NCI-H146 treated with DMSO at 0.1 percent for 48 hours (cell line): ENCODE data around the gene NUTM1.
"Not testable (repeated sequence)": the region's sequence is repeated elsewhere in the genome, so short reads cannot be mapped to it uniquely, and the experiment has no call there.

Experiments
- DNase-seq: peaks from one replicate; lab custom pipeline; 2025; ENCODE audit not compliant: unreplicated experiment; lab: John Stamatoyannopoulos, UW

NUTM1 gene

DNA sequence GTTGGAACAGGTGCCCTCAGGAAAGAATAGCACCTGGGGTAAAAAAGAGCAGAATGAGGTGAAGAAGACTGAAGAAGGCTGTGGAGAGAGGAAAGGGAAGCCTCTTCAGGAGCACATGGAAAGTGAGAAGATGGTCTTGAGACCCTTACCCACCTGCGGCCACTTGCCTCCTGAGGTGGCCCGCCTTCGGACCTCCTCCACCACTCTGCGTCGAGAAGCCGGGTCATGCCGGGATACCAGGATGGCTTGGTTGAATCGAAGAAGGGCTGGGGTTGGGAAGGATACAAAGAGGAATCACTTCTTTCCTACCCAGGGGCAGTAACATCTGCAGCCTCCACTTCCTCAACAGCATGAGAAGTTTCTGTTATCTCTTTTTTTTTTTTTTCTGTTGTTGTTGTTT is 20.9 kb downstream of the NUTM1 start:
- DNase-seq = no peak

GRCh38 chr15:34365091-34365825 is 22.1 kb downstream of the NUTM1 start:
- DNase-seq = no peak

DNA sequence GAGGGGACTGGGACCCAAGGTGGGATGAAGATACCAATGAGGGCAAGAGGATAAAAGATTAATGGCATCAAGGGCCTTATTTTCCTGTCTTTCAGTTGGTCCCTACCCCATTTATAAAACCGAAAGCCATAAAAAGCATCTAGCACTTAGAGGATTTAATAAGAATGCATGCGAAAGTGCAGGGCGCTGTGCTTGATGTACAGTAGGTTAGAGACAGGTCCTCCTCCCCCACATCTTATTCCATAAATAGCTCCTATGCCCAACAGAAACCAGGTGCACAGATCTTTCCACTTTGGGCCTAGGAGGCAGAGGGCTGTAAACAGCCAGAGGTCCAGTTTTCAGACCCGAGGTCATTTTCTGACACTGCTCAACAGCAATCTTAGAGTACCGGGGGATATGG is 22.7 kb downstream of the NUTM1 start:
- DNase-seq = no peak

- peak; percentile 31 for DNase-seq
Observed at GRCh38 chr15:34366271-34367065, 23.4 kb downstream of the NUTM1 start.

DNA sequence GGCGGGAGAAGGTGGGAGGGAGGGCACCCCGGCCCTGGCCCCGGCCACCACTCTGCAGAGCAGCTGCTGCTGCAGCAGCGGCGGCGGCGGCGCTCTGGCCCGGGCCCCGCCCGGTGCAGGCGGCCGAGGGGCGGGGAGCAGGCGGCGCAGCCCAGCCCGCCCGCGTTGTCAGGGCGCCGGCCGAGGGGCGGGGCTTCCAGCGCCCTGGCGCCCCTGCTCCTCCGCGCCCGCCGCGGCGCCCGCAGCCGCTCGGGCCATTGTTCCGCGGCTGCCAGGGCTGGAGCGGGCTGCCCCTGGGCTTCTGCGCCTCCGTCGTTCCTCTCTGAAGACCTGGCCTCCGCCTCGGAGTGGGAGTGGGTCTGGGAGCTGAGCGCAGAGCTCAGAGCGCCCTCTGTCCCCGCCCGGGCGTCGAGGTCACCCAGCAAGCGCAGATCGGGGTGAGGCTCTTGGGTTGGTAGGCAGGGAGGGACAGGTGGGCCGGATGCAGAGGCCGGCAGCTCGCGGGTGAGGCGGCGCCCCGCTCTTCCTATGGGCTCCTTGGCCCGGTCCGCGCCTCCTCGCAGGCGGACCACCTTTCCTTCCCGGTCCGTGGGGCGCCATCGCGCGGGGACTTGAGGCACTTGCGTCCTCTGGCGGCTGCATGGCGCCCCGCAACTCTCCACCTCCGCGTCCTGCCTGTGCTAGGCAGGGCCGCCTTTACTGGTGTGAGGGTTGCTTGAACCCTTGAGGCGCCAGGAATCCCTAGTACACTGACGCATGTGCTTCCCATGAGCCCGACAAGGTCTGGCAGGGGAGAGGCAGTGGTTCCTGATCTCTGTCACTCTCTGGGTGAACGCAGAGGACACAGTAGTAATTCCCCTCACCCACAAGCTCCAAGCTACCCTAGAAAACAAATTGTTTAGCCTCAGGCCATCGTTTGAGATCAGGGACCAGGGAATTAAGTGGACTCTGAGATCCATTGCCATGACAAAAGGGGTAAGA is 24.3 kb downstream of the NUTM1 start, which contains the start of gene LPCAT4:
Gene LPCAT4, minus strand, starts transcription at position 96 of the 981 bp plus-strand sequence. CDS start 96 bp downstream, outside the sequence.
- peak; percentile 61 for DNase-seq

GRCh38 chr15:34370129-34370528 is 27.0 kb downstream of the NUTM1 start:
- no peak for DNase-seq

GRCh38 chr15:34370643-34371042 is 27.5 kb downstream of the NUTM1 start:
- no peak for DNase-seq

DNA sequence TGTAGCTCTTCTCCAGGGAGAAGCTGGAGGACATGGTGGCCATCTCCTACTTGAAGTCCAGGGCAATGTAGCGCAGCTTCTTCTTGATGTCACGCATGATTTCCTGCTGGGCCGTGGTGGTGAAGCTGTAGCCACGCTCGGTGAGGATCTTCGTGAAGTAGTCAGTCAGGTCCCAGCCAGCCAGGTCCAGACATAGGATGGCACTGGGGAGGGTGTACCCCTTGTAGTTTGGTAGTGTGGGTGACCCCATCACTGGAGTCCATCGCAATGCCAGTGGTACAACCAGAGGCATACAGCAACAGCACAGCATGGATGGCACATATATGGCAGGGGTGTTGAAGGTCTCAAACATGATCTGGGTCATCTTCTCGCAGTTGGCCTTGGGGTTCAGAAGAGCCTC is 30.8 kb downstream of the NUTM1 start:
- no peak for DNase-seq

GRCh38 chr15:34374816-34375215 is 31.7 kb downstream of the NUTM1 start:
- DNase-seq = no peak

- DNase-seq = not testable (repeated sequence)
Observed at GRCh38 chr15:34375541-34375940, 32.4 kb downstream of the NUTM1 start.

GRCh38 chr15:34376856-34377255 is 33.7 kb downstream of the NUTM1 start:
- DNase-seq = no peak

DNA sequence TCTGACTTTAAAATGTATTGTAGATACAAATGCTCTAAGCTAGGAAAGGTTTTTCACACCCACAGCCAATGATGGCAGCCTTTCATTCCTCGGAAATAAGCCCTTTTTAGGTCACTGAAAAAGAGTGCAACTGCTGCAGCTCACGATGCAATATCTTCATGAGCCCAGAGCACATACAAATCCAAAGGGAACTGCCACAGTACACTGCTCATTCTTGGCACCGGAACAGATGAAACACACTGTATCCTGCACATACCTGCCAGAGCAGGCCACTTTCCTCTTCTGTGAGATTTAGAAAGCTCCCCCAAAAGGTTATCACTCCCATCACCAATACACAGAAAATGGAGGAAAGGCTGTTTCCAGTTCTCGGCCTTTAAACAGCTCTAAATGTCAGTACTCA is 37.4 kb downstream of the NUTM1 start:
- not testable (repeated sequence) for DNase-seq

DNA sequence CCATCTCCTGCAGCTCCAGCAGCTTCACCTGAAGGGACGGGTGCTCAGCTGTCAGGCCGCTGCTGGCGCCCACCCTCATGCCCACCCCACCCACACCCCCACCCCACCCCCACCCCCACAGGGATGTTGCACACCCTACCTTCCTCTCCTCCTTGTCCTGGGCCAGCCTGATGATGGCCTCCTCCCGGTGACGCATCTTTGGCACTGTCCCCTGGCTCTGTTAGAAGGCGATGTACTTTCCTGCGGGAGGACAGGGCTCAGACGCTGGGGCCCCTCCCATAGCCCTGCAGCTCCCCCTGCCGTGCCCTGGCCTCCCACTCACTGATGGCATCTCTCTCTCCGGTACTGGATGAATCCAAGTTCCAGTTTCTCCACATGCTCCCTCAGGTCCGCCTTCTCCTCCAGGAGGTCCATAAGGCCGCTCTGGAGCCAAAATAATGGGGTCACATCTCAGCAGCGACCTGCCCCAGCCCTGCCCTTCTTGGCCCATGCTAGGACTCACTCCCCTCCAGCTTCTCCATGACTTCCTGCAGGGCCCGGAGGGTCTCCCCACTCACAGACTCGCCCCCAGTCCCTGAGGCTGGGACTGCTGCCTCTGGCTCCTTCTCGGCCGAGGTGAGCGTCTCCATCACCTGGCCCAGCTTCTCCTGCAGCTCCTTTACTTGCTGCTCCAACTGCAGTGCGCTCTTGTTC is 38.9 kb downstream of the NUTM1 start:
- not testable (repeated sequence) for DNase-seq

DNA sequence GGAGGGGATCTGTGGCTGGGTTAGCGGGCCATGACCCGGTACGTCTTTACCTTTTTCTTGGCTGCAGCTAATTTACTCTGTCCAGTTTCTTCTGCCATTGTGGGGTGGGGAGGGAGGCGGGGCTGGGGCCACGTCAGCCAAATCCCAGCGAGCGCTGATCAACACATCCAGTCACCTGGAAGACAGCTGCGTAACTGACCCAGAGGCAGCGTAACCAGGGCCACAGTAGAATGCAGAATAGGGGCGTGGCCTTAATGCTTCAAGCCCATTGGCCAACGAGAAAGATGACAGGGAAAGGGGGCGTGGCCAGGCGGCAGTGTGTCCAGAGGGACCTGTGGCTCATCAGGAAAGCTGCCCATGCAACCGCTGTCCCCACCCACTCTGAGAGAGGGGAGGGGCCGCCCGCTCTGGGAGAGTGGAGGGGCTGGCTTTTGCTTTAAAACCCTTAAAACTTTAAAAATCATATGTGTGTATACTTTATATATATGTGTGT is 46.5 kb downstream of the NUTM1 start:
- not testable (repeated sequence) for DNase-seq

GRCh38 chr15:34392981-34393380 is 49.9 kb downstream of the NUTM1 start:
- DNase-seq = not testable (repeated sequence)

DNA sequence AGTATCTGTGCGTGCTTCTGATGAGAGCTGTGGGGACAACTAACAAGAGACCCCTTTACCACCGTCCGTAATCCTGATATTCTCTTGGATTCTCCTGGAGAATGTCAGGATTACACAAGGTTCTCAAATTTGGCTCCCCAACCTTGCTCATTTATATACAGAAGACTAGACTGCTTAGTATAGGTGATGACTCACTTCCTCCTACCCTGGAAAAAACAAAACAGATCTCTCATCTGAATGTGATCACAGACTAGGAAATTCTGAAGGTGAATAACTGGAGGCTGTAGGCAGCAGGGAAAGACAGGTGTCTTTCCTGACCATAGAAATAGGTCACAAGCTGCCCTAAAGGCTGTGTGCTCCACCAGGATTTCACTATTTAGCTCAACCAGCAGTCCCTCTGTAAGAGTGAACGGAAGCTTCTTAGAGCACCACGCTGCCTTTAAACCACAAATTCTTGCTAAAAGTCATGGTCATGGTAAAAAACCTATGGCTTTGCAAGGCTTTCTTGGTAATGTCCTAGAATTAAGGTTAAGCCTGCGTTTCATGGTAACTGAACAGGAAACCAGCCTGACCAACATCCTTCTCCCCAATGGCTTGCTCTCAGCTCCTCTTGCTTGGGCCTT is 54.6 kb downstream of the NUTM1 start:
- not testable (repeated sequence) for DNase-seq

DNA sequence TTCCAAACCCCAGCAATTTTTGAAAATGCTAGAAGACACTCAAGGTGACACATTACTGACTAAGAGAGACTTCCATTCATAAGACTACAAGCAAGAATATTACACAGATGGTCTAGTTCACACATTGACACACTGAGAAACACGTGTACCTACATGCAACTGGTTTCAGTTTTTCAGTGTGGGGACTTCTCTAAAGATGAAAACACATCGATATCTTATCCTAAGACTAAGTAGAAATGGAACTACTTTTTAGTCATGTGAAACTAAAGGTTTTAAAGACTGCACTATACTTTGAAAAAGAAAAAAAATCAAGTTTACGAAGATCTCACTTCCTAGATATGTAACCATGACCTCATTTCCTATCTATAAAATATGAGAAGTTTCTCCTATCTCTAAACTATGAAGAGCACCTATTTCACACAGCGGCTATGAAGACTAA is 60.1 kb downstream of the NUTM1 start:
- not testable (repeated sequence) for DNase-seq

DNA sequence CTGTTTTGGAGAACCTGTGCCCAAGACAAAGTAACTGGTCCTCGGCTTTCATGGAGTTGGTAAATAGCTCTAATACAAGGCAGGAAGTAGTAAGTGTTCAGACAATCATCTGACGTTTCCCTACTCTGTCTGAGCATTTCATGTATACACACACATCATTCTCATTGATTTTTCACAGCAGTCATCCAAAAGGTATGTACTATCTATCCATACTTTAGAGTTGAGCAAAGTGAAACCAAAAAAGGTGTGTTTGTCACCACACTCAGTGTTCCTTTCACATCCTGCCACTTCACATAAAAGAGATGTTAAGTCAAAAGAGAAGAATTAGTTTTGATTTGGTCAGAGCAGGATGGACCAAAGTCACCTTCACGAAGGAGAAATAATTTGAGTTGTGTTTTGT is 60.8 kb downstream of the NUTM1 start:
- not testable (repeated sequence) for DNase-seq
